OCI-LY3 (cell line): ENCODE data around the gene HLTF.

Experiments used
- H2AFZ ChIP-seq: fragments of 200-600, 300-600 bp; shearing (Covaris generic); 2 replicates; pipeline ENCODE4 v1.6.0; 2014; ENCODE audit warnings: antibody characterized with exemption, low read depth, low read length
- H3K27ac ChIP-seq: fragments of 200-600, 300-600 bp; sonication (generic); 2 replicates; pipeline ENCODE4 v1.5.1; 2014; ENCODE audit warnings: mild to moderate bottlenecking, low read length, moderate library complexity, mixed read lengths
- H3K27me3 ChIP-seq: fragments of 200-600, 300-600 bp; sonication (generic); 2 replicates; pipeline ENCODE4 v1.6.1; 2014; ENCODE audit warnings: low read depth, low read length, mixed read lengths
- H3K36me3 ChIP-seq: fragments of 200-600, 300-600 bp; sonication (generic); replicated peaks from 2 replicates; pipeline ENCODE3; 2014; ENCODE audit warnings: low read depth, low read length, mixed read lengths
- H3K4me1 ChIP-seq: fragments of 300-600, 200-600 bp; sonication (generic); 2 replicates; pipeline ENCODE4 v1.6.1; 2014; ENCODE audit warnings: low read length, mixed read lengths
- H3K4me2 ChIP-seq: fragments of 200-600, 300-600 bp; sonication (generic); 2 replicates; pipeline ENCODE4 v1.6.1; 2014; ENCODE audit warnings: low read length, mixed read lengths
- H3K4me3 ChIP-seq: fragments of 300-600, 200-600 bp; sonication (generic); 2 replicates; pipeline ENCODE4 v1.5.1; 2014; ENCODE audit warnings: antibody characterized with exemption, mild to moderate bottlenecking, low read length, moderate library complexity
- H3K79me2 ChIP-seq: fragments of 300-600, 200-600 bp; shearing (Covaris generic); 2 replicates; pipeline ENCODE4 v1.6.1; 2014; ENCODE audit warnings: mild to moderate bottlenecking, low read length, mixed read lengths
- H3K9ac ChIP-seq: fragments of 300-600, 200-600 bp; shearing (Covaris generic); 2 replicates; pipeline ENCODE4 v1.6.0; 2014; ENCODE audit warnings: mild to moderate bottlenecking, low read length, moderate library complexity
- H3K9me3 ChIP-seq: fragments of 200-600, 300-600 bp; shearing (Covaris generic); 2 replicates; pipeline ENCODE4 v1.6.1; 2014; ENCODE audit warnings: low read length, mixed read lengths; ENCODE audit not compliant: insufficient read depth
- H4K20me1 ChIP-seq: fragments of 200-600, 300-600 bp; sonication (generic); 2 replicates; pipeline ENCODE4 v1.6.1; 2016; ENCODE audit warnings: low read length, mixed read lengths; ENCODE audit not compliant: insufficient read depth
- EZH2phosphoT487 ChIP-seq: fragments of 200-600 bp; shearing (Covaris generic); IDR thresholded peaks from 2 replicates; pipeline ENCODE4 v1.6.1; 2018; ENCODE audit warnings: antibody characterized with exemption, mixed run types, low read depth
- TF ChIP-seq, protein P1 (sequence below): fragments of 200-600, 300-600 bp; sonication (generic); IDR thresholded peaks from 2 replicates; pipeline ENCODE4 v1.5.1; 2014; ENCODE audit warnings: antibody characterized with exemption, low read length, low read depth

The HLTF gene

DNA sequence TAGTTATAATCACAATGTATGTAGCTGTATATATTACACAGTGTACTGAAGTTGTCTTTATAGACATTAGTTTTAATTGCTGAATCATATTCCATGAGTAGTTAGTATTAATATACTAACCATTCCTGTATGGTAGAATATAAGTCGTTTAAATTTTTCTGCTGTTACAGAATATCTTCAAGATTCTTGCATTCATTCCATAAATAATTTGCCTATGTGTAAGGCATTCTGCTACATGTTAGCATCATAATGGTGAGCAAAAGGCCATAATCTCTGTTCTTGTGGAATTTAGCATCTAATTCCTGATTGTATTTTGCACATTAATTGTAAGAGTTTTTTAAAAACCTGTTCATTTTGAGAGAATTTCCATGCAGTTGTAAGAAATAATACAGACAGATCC, 80.9 kb downstream of the HLTF start:
- Histone ChIP-seq H3K4me1 (peaks cover 13% of the 10 kb centered on the region), H3K36me3 (peaks cover 14% of the 10 kb centered on the region), H3K9ac (no peak overlapping the region), H3K27ac (no peak overlapping the region), H3K4me2 (no peak overlapping the region), H3K4me3 (no peak overlapping the region), H4K20me1 (0 out of 2 replicates have a peak, but pooled peaks cover 5% of the 10 kb centered on the region), H3K79me2 (no peaks in the 10 kb centered on the region), H3K9me3 (no peaks in the 10 kb centered on the region), H2AFZ (no peak overlapping the region), H3K27me3 (no peaks in the 10 kb centered on the region)
- TF ChIP-seq, protein P1, sequence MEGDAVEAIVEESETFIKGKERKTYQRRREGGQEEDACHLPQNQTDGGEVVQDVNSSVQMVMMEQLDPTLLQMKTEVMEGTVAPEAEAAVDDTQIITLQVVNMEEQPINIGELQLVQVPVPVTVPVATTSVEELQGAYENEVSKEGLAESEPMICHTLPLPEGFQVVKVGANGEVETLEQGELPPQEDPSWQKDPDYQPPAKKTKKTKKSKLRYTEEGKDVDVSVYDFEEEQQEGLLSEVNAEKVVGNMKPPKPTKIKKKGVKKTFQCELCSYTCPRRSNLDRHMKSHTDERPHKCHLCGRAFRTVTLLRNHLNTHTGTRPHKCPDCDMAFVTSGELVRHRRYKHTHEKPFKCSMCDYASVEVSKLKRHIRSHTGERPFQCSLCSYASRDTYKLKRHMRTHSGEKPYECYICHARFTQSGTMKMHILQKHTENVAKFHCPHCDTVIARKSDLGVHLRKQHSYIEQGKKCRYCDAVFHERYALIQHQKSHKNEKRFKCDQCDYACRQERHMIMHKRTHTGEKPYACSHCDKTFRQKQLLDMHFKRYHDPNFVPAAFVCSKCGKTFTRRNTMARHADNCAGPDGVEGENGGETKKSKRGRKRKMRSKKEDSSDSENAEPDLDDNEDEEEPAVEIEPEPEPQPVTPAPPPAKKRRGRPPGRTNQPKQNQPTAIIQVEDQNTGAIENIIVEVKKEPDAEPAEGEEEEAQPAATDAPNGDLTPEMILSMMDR, result no peak
- no peak for TF ChIP-seq EZH2phosphoT487

DNA sequence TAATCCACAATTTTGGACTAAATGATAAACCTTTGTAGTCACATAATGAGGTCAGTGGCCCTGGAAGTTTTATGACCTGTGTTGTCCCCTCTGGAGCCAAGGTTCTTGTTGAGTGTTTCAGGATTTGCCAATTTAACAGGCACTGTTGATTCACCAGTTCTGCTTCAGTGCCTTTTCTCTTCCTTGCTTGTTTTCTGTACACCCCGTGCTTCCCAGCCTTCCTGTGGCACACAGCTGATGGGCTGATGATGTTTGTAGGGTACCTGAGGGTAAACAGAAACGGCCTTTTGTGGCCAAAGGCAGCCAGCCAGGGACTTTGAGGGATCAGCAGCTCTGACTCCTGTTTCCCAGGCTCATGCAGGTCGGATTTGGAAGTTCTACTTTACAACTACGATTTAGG, 81.7 kb downstream of the HLTF start:
- Histone ChIP-seq H3K9me3 (no peaks in the 10 kb centered on the region), H3K4me1 (peaks cover 13% of the 10 kb centered on the region), H3K27ac (no peak overlapping the region), H3K4me2 (no peak overlapping the region), H3K4me3 (no peak overlapping the region), H3K36me3 (peaks cover 20% of the 10 kb centered on the region), H2AFZ (no peak overlapping the region), H4K20me1 (0 out of 2 replicates have a peak, but pooled peaks cover 5% of the 10 kb centered on the region), H3K9ac (no peak overlapping the region), H3K27me3 (no peaks in the 10 kb centered on the region), H3K79me2 (no peaks in the 10 kb centered on the region)
- TF ChIP-seq, protein P1, result no peak
- TF ChIP-seq EZH2phosphoT487, result no peak

DNA sequence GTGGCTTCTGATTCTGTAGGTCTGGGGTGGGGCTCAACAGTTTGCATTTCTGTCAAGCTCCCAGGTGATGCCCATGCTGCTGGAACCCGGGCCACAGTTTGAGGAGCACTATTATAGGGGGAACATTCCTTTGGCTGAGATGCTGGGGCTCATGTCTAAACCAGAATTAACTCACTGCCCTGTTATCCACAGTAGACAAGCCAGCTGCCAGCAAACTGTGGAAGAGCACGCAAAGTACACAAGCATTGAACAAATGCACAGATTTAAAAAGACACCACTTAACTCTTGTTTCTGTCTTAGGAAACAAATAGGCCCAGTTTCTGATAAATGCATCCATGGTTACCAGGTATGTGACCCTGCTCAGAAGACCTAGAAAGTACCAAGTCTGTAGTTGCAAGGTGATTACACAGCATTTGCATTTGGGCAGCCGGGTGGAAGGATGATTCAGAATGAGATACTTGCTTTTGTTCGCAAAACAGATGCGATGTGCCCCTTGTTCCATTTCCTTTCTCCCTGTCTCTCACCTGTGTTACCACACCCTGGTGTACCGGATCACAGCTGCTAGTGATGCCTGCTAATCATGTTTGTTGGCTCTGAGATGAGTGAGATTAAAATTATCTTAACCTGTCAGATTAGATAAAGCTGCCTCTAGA, 82.6 kb downstream of the HLTF start:
- Histone ChIP-seq H3K79me2 (no peaks in the 10 kb centered on the region), H4K20me1 (0 out of 2 replicates have a peak, but pooled peaks cover 5% of the 10 kb centered on the region), H3K4me2 (peak overlapping the region; percentile 37), H3K9me3 (no peaks in the 10 kb centered on the region), H3K27ac (no peak overlapping the region), H2AFZ (no peak overlapping the region), H3K36me3 (peaks cover 18% of the 10 kb centered on the region), H3K4me1 (peaks cover 19% of the 10 kb centered on the region), H3K4me3 (0 out of 2 replicates have a peak overlapping the region, but pooled peaks have one; percentile 1), H3K9ac (no peak overlapping the region), H3K27me3 (no peaks in the 10 kb centered on the region)
- TF ChIP-seq, protein P1, result no peak
- no peak for TF ChIP-seq EZH2phosphoT487

DNA sequence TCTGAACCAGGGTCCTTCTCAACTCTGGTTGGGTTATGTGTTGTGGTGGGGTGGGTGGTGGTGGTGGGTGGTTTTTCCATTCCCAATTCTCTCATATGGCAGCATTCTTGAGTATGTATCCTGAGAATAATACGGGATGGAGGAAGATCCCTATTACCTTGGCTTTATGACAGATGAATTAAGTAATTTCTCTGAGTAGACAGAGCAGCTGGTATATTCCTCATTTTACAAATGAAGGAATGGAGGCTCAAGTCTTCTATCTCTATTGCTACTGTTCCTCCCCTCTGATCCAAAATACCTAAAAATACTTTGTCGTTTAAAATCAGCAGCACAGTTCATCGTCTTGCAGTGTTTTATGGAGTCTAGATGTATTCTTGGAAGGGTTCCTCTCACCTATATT, 84.6 kb downstream of the HLTF start:
- H3K27me3 ChIP-seq, result no peaks in the 10 kb centered on the region
- H3K9ac ChIP-seq, result no peak overlapping the region
- no peak overlapping the region for H2AFZ ChIP-seq
- no peak overlapping the region for H3K27ac ChIP-seq
- peaks cover 21% of the 10 kb centered on the region for H3K36me3 ChIP-seq
- no peaks in the 10 kb centered on the region for H3K79me2 ChIP-seq
- no peaks in the 10 kb centered on the region for H3K9me3 ChIP-seq
- H3K4me1 ChIP-seq, result peaks cover 22% of the 10 kb centered on the region
- no peak overlapping the region for H3K4me3 ChIP-seq
- no peak for TF ChIP-seq EZH2phosphoT487
- TF ChIP-seq, protein P1, result no peak
- H3K4me2 ChIP-seq, result no peak overlapping the region
- H4K20me1 ChIP-seq, result 0 out of 2 replicates have a peak, but pooled peaks cover 5% of the 10 kb centered on the region
